Measurements from ENCODE around the gene WDFY3.

- TF ChIP-seq EZH2 (IDR thresholded peaks at IDR 0.05; ENCODE audit: insufficient read depth, poor library complexity, severe bottlenecking) (no peak), EZH2phosphoT487 (IDR thresholded peaks at IDR 0.05; ENCODE audit: insufficient read depth, low read depth) (no peak)
These were observed 175.5 kb downstream of the WDFY3 start for GRCh38 chr4:84790769-84791565.

Data from GM23248 (cell line).